ENCODE results near the gene SMIM27. TPM values are rescaled to one million over a fixed set of nuclear protein-coding genes. Genes with fewer than 3 reads are reported as not detected.

The SMIM27 gene
- total RNA-seq, 1 experiment from 2014 or later: 15.7 TPM

GRCh38 chr9:32526041-32526706 lies 26.0 kb upstream of the SMIM27 start, which contains the start of gene RIGI:
RIGI (minus strand) TSS chr9:32526196; CDS start chr9:32526166, 30 bp downstream.
- peaks cover 10 to 17% of the 10 kb centered on the region in 2 experiments for H3K4me1 Mint-ChIP-seq
- no peak within 1 kb of the TSS for H3K4ac ChIP-seq (ENCODE audit: low read depth, low read length)
- peaks cover 11 to 20% (median 12%) of the 10 kb centered on the region in 3 experiments for H3K36me3 Mint-ChIP-seq (ENCODE audit: insufficient read depth in 1 of 3, low read depth in 3 of 3)
- H2BK120ac ChIP-seq (ENCODE audit: low read depth, low read length, poor library complexity, severe bottlenecking): peak within 1 kb of the TSS; percentile 69
- H3T11ph ChIP-seq (ENCODE audit: low read length): no peak within 1 kb of the TSS
- no peaks in the 10 kb centered on the region for H3K27me3 Mint-ChIP-seq (ENCODE audit: low read depth)
- H3K27ac ChIP-seq (ENCODE audit: insufficient read length, low read depth, low read length): peak within 1 kb of the TSS; percentile 22
- no peaks in the 10 kb centered on the region for H3K79me2 ChIP-seq (ENCODE audit: insufficient read depth, low read length)
- H4K8ac ChIP-seq (replicated peaks; ENCODE audit: insufficient read length, low read depth, low read length): no peak within 1 kb of the TSS
- WGBS (ENCODE audit: extremely low coverage, insufficient read length, low lambda C conversion rate): no CpG with 5 or more reads among the region's 37 CpGs
- peak within 1 kb of the TSS; percentile 27 for H3K9ac ChIP-seq (ENCODE audit: extremely low read depth, insufficient read length, low read length)
- no peaks in the 10 kb centered on the region for H3K23me2 ChIP-seq (ENCODE audit: insufficient read length, low read depth, low read length, poor library complexity, severe bottlenecking)
- H3K18ac ChIP-seq (ENCODE audit: insufficient read length, low read depth, low read length): peak within 1 kb of the TSS; percentile 72
- H3K56ac ChIP-seq (ENCODE audit: insufficient read length, low read depth, low read length): no peak within 1 kb of the TSS
- TF ChIP-seq, protein P1, sequence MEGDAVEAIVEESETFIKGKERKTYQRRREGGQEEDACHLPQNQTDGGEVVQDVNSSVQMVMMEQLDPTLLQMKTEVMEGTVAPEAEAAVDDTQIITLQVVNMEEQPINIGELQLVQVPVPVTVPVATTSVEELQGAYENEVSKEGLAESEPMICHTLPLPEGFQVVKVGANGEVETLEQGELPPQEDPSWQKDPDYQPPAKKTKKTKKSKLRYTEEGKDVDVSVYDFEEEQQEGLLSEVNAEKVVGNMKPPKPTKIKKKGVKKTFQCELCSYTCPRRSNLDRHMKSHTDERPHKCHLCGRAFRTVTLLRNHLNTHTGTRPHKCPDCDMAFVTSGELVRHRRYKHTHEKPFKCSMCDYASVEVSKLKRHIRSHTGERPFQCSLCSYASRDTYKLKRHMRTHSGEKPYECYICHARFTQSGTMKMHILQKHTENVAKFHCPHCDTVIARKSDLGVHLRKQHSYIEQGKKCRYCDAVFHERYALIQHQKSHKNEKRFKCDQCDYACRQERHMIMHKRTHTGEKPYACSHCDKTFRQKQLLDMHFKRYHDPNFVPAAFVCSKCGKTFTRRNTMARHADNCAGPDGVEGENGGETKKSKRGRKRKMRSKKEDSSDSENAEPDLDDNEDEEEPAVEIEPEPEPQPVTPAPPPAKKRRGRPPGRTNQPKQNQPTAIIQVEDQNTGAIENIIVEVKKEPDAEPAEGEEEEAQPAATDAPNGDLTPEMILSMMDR (conservative IDR thresholded peaks at IDR 0.05): peak; percentile 72
- DNase-seq: peak; percentile 80
- H4K20me1 ChIP-seq (ENCODE audit: control insufficient read depth, insufficient read depth, insufficient read length): no peaks in the 10 kb centered on the region
- H3K9me3 ChIP-seq (ENCODE audit: control insufficient read depth, low read depth, low read length): no peaks in the 10 kb centered on the region
- H2BK15ac ChIP-seq (ENCODE audit: low read depth, low read length): no peak within 1 kb of the TSS
- no peaks in the 10 kb centered on the region for H3K4me1 ChIP-seq (ENCODE audit: insufficient read depth, low read length)
- H3K27me3 ChIP-seq (ENCODE audit: insufficient read depth, low read length): no peaks in the 10 kb centered on the region
- H2BK5ac ChIP-seq (ENCODE audit: insufficient read length, low read length): peak within 1 kb of the TSS; percentile 57
- H3K4me2 ChIP-seq (ENCODE audit: insufficient read depth, insufficient read length, low read length): peak within 1 kb of the TSS; percentile 86
- no peak within 1 kb of the TSS for H2BK12ac ChIP-seq (ENCODE audit: insufficient read length, low read depth, low read length)
- no peaks in the 10 kb centered on the region for H3K79me1 ChIP-seq (ENCODE audit: insufficient read depth, low read depth, low read length, poor library complexity, severe bottlenecking)
- H2AFZ ChIP-seq (ENCODE audit: low read length): peak within 1 kb of the TSS; percentile 84
- peak within 1 kb of the TSS; percentile 18 to 89 (median 85); a peak in 5 of 7 replicates for H3K27ac Mint-ChIP-seq
- H2AK5ac ChIP-seq (ENCODE audit: insufficient read length, low read length): no peak within 1 kb of the TSS
- no peak within 1 kb of the TSS for H2BK20ac ChIP-seq (ENCODE audit: low read depth, low read length, poor library complexity, severe bottlenecking)
- peak within 1 kb of the TSS; percentile 78; the same call in 1 of the 2 replicates for H3K14ac ChIP-seq (ENCODE audit: insufficient read depth, low read length)
- peak within 1 kb of the TSS; percentile 86 to 90 for H3K4me3 Mint-ChIP-seq
- H4K91ac ChIP-seq (ENCODE audit: insufficient read length, low read depth, low read length): no peak within 1 kb of the TSS
- peak within 1 kb of the TSS; percentile 85 for H4K5ac ChIP-seq (ENCODE audit: insufficient read length, low read depth, low read length)
- no peak within 1 kb of the TSS for H3K23ac ChIP-seq (ENCODE audit: insufficient read length, low read depth, low read length)
- H3K9me3 Mint-ChIP-seq: peaks cover 9 to 15% of the 10 kb centered on the region in 2 experiments; a peak in 4 of 5 replicates
